PFSK-1 (cell line): Measurements from ENCODE around the gene KCNMB2.

Source experiments
- FOXP2 ChIP-seq: optimal IDR thresholded peaks from 2 replicates; pipeline ENCODE3; 2011; ENCODE audit warnings: borderline replicate concordance, control low read depth, inconsistent platforms; ENCODE audit not compliant: insufficient read depth; ENCODE audit errors: extremely low read length, extremely low read depth
- POLR2AphosphoS5 ChIP-seq: IDR thresholded peaks from 2 replicates; pipeline ENCODE4 v1.6.1; 2012; ENCODE audit warnings: low read depth, mild to moderate bottlenecking, control low read depth, low read length, moderate library complexity
- SIN3A ChIP-seq: IDR thresholded peaks from 2 replicates; pipeline ENCODE4 v1.6.1; 2012; ENCODE audit warnings: mild to moderate bottlenecking, low read length, moderate library complexity, borderline replicate concordance; ENCODE audit not compliant: insufficient read depth
- TAF1 ChIP-seq: IDR thresholded peaks from 2 replicates; pipeline ENCODE4 v1.6.1; 2012; ENCODE audit warnings: low read length, control low read depth, borderline replicate concordance; ENCODE audit not compliant: insufficient read depth
- TF ChIP-seq, protein P1 (sequence below), 2 experiments: IDR thresholded peaks; 2 replicates each; pipeline versions ENCODE4 v1.6.1 to v1.8.0; 2011 to 2012; ENCODE audit warnings: low read depth in 2 of 2, low read length in 2 of 2, control low read depth in 1 of 2, inconsistent platforms in 1 of 2, mild to moderate bottlenecking in 1 of 2, moderate library complexity in 1 of 2; ENCODE audit not compliant: insufficient read depth in 1 of 2

The KCNMB2 gene

GRCh38 chr3:178504128-178504527, 32.1 kb upstream of the KCNMB2 start:
- no peak for TF ChIP-seq SIN3A
- no peak for TF ChIP-seq TAF1
- TF ChIP-seq FOXP2 = no peak
- no peak for TF ChIP-seq POLR2AphosphoS5

DNA sequence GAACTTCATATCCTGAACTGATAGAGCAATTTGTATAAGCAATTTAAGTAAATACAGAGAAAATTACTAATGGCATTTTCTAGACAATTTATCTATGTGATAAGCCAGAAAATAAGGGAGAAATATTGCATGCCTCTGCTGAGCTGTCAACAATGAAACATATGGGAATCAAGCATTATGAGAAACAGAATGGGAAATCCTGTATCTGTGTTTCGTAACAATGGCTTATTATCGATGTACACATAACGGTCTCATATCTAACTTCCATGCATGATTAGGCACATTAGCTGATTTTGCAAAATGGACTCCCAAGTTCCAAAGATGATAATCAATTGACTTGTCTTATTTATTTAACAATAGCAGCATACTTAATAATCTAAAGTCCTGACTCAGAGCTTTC, 30.4 kb upstream of the KCNMB2 start:
- TF ChIP-seq FOXP2 = no peak
- no peak for TF ChIP-seq POLR2AphosphoS5
- TF ChIP-seq SIN3A = no peak
- TF ChIP-seq, protein P1, sequence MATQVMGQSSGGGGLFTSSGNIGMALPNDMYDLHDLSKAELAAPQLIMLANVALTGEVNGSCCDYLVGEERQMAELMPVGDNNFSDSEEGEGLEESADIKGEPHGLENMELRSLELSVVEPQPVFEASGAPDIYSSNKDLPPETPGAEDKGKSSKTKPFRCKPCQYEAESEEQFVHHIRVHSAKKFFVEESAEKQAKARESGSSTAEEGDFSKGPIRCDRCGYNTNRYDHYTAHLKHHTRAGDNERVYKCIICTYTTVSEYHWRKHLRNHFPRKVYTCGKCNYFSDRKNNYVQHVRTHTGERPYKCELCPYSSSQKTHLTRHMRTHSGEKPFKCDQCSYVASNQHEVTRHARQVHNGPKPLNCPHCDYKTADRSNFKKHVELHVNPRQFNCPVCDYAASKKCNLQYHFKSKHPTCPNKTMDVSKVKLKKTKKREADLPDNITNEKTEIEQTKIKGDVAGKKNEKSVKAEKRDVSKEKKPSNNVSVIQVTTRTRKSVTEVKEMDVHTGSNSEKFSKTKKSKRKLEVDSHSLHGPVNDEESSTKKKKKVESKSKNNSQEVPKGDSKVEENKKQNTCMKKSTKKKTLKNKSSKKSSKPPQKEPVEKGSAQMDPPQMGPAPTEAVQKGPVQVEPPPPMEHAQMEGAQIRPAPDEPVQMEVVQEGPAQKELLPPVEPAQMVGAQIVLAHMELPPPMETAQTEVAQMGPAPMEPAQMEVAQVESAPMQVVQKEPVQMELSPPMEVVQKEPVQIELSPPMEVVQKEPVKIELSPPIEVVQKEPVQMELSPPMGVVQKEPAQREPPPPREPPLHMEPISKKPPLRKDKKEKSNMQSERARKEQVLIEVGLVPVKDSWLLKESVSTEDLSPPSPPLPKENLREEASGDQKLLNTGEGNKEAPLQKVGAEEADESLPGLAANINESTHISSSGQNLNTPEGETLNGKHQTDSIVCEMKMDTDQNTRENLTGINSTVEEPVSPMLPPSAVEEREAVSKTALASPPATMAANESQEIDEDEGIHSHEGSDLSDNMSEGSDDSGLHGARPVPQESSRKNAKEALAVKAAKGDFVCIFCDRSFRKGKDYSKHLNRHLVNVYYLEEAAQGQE (IDR thresholded peaks at IDR 0.05; ENCODE audit: insufficient read depth in 1 of 2, low read depth in 2 of 2, low read length in 2 of 2) = no peak
- TF ChIP-seq TAF1 = no peak

DNA sequence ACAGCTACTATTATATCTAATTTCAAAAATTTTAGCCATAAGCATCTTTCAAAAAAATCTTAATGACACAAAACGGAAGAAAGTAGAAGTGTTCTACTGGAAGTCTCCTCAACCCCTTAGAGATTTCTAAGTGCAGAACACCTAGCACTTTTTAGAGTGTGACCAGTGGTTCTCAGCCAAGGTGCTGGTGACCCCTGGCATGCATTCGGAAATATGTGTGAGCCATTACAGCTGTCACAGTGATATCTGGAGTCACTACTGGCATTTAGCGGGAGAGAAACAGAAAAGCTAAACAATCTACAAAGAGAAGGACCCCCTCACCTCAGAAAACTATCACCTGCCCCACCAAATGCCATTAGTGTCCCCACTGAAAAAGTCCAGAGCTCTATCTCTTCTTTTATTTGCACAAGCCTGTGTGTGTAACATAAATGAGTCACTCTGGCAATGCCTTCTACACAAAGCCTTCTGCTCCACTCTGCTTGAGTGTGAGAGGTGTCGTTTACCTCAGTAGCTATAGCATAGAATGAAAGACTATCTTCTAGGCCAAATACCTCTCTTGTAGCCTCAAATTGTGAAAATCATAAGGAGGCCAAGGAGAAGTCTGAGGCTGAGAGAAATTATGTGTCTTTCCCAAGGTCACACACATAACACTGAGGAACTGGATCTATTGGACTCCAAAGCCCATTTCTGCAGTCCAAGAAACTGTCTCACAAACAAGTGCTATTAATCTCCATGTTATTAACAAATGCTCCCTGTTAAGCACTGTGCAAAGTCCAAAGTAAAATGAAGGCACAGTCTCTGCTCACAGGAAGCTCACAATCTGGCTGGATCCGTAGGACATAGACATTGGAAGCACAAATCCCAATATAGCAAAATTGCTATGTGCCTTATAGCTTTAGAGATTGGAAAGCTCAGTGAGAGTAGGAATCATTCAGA, 28.5 kb upstream of the KCNMB2 start:
- no peak for TF ChIP-seq TAF1

DNA sequence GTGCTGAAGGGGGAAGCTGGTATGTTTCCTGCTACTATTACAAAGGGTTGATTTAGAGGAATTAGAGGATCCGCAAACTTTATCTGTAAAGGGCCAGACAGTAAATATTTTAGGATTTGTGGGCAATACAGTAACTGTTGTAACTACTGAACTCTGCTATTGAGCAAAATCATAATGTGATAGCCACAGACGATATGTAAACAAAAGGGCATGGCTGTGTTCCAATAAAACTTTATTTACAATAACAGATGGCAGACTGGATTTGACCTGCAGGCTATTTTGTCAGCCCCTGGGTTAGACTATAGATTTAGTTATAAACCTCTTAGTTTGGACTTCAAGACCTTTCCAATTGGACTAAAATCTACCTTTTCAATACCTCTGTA, 27.8 kb upstream of the KCNMB2 start:
- TF ChIP-seq POLR2AphosphoS5 (no peak), SIN3A (no peak), TAF1 (no peak), FOXP2 (no peak)
- TF ChIP-seq, protein P1 (IDR thresholded peaks at IDR 0.05; ENCODE audit: insufficient read depth in 1 of 2, low read depth in 2 of 2, low read length in 2 of 2) = no peak

DNA sequence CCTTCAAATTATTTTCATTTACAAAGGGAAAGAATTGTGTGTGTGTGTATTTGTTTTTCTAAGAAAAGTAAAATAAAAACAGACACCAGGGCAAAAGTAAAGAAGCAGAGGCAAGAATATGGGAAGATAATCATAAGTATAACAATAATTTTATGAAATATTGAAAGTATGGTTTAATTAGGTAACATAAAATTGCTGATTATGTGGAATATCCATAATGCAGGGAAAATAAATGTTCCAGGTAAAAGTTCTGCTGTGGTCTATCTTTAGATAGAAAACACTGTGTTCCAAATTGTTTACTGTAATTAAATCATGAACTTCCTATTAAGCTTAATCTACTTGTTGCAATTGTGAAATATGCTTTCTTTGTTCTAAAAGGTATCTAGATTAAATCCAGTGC, 25.7 kb upstream of the KCNMB2 start:
- TF ChIP-seq, protein P1 (IDR thresholded peaks at IDR 0.05; ENCODE audit: insufficient read depth in 1 of 2, low read depth in 2 of 2, low read length in 2 of 2) = no peak

DNA sequence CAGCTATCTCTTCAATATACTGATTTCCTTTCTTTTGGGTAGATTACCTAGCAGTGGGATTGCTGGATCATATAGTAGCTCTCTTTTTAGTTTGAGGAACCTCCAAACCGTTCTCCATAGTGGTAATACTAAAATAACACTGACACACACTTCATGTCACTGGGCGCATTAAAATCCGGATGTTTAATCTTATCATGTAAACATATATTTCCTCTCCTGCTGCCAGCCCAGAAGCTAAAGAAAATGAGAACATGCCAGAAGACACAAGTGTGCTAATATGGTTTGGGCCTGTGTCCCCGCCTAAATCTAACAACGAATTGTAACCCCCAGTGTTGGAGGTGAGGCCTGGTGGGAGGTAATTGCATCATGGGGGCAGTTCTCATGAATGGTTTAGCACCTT, 23.6 kb upstream of the KCNMB2 start:
- TF ChIP-seq POLR2AphosphoS5 (no peak), FOXP2 (no peak), SIN3A (no peak)
- TF ChIP-seq, protein P1 (IDR thresholded peaks at IDR 0.05; ENCODE audit: insufficient read depth in 1 of 2, low read depth in 2 of 2, low read length in 2 of 2) = no peak
